Lower leg skin (tissue), 3 donors: ENCODE data around the gene CHEK2.

Source experiments
- CTCF ChIP-seq, 3 donors: fragments of 450-650 bp; IDR thresholded peaks; one replicate each; pipeline ENCODE4 v1.5.1; 2016; ENCODE audit warnings: antibody characterized with exemption in 3 of 3, mild to moderate bottlenecking in 3 of 3, moderate library complexity in 2 of 3
- POLR2A ChIP-seq, 2 donors: fragments of 450-650 bp; IDR thresholded peaks; one replicate each; pipeline ENCODE4 v1.6.1; 2016 to 2017; ENCODE audit warnings: antibody characterized with exemption in 2 of 2, mild to moderate bottlenecking in 1 of 2, moderate library complexity in 1 of 2

GRCh38 chr22:28711341-28711740, 30.3 kb downstream of the CHEK2 start:
- TF ChIP-seq POLR2A (IDR thresholded peaks at IDR 0.05): no peak
- no peak for TF ChIP-seq CTCF (IDR thresholded peaks at IDR 0.05)
